ENCODE results near the gene PRRX2. TPM values are rescaled to one million over a fixed set of nuclear protein-coding genes. Genes with fewer than 3 reads are reported as not detected.
A peak's percentile ranks its signal among the peaks of the same experiment; 100 is the strongest.

Gene PRRX2
- total RNA-seq, 1 donor: 27.5 TPM

- Histone ChIP-seq H3K4me3 (ENCODE audit: insufficient read depth, low read length) (no peak overlapping the region), H4K20me1 (ENCODE audit: insufficient read depth, low read length) (no peaks in the 10 kb centered on the region), H3K79me2 (ENCODE audit: insufficient read depth, low read length) (no peaks in the 10 kb centered on the region), H3K9me3 (ENCODE audit: low read depth, low read length) (no peaks in the 10 kb centered on the region), H2AFZ (ENCODE audit: low read length) (no peak overlapping the region), H3K36me3 (ENCODE audit: insufficient read depth, low read length) (peaks cover 6% of the 10 kb centered on the region), H3K27ac (ENCODE audit: low read depth, low read length) (no peak overlapping the region), H3K27me3 (ENCODE audit: insufficient read depth, low read length) (no peaks in the 10 kb centered on the region), H3K4me1 (ENCODE audit: insufficient read depth, low read length) (peaks cover 22% of the 10 kb centered on the region), H3K4me2 (ENCODE audit: insufficient read depth, low read length) (no peak overlapping the region)
- DNase-seq (ENCODE audit: insufficient read length, low spot score, missing footprints): peak; percentile 57
- TF ChIP-seq, protein P1, sequence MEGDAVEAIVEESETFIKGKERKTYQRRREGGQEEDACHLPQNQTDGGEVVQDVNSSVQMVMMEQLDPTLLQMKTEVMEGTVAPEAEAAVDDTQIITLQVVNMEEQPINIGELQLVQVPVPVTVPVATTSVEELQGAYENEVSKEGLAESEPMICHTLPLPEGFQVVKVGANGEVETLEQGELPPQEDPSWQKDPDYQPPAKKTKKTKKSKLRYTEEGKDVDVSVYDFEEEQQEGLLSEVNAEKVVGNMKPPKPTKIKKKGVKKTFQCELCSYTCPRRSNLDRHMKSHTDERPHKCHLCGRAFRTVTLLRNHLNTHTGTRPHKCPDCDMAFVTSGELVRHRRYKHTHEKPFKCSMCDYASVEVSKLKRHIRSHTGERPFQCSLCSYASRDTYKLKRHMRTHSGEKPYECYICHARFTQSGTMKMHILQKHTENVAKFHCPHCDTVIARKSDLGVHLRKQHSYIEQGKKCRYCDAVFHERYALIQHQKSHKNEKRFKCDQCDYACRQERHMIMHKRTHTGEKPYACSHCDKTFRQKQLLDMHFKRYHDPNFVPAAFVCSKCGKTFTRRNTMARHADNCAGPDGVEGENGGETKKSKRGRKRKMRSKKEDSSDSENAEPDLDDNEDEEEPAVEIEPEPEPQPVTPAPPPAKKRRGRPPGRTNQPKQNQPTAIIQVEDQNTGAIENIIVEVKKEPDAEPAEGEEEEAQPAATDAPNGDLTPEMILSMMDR (IDR thresholded peaks at IDR 0.05; ENCODE audit: extremely low read depth, low read depth, low read length): no peak
Measured at GRCh38 chr9:129722913-129723312, 57.5 kb downstream of the PRRX2 start.

- H3K79me2 ChIP-seq (ENCODE audit: insufficient read depth, low read length): no peaks in the 10 kb centered on the region
- no peak overlapping the region for H3K4me3 ChIP-seq (ENCODE audit: insufficient read depth, low read length)
- H2AFZ ChIP-seq (ENCODE audit: low read length): no peak overlapping the region
- DNase-seq (ENCODE audit: insufficient read length, low spot score, missing footprints): peak; percentile 50
- no peaks in the 10 kb centered on the region for H3K27me3 ChIP-seq (ENCODE audit: insufficient read depth, low read length)
- TF ChIP-seq, protein P1 (IDR thresholded peaks at IDR 0.05; ENCODE audit: extremely low read depth, low read depth, low read length): no peak
- H3K4me2 ChIP-seq (ENCODE audit: insufficient read depth, low read length): no peak overlapping the region
- H3K36me3 ChIP-seq (ENCODE audit: insufficient read depth, low read length): peaks cover 6% of the 10 kb centered on the region
- no peaks in the 10 kb centered on the region for H4K20me1 ChIP-seq (ENCODE audit: insufficient read depth, low read length)
- no peaks in the 10 kb centered on the region for H3K9me3 ChIP-seq (ENCODE audit: low read depth, low read length)
- H3K27ac ChIP-seq (ENCODE audit: low read depth, low read length): no peak overlapping the region
- H3K4me1 ChIP-seq (ENCODE audit: insufficient read depth, low read length): peaks cover 22% of the 10 kb centered on the region
Measured at GRCh38 chr9:129724456-129725190, 59.2 kb downstream of the PRRX2 start.

- no peaks in the 10 kb centered on the region for H3K79me2 ChIP-seq (ENCODE audit: insufficient read depth, low read length)
- peaks cover 2% of the 10 kb centered on the region for H3K36me3 ChIP-seq (ENCODE audit: insufficient read depth, low read length)
- peak; percentile 91 for DNase-seq (ENCODE audit: insufficient read length, low spot score, missing footprints)
- H4K20me1 ChIP-seq (ENCODE audit: insufficient read depth, low read length): no peaks in the 10 kb centered on the region
- no peak overlapping the region for H3K4me3 ChIP-seq (ENCODE audit: insufficient read depth, low read length)
- H3K4me2 ChIP-seq (ENCODE audit: insufficient read depth, low read length): peak overlapping the region; percentile 75
- H3K27me3 ChIP-seq (ENCODE audit: insufficient read depth, low read length): no peaks in the 10 kb centered on the region
- no peaks in the 10 kb centered on the region for H3K9me3 ChIP-seq (ENCODE audit: low read depth, low read length)
- H2AFZ ChIP-seq (ENCODE audit: low read length): no peak overlapping the region
- H3K4me1 ChIP-seq (ENCODE audit: insufficient read depth, low read length): peaks cover 22% of the 10 kb centered on the region
- H3K27ac ChIP-seq (ENCODE audit: low read depth, low read length): peak overlapping the region; percentile 46
- TF ChIP-seq, protein P1 (IDR thresholded peaks at IDR 0.05; ENCODE audit: extremely low read depth, low read depth, low read length): no peak
Measured at GRCh38 chr9:129725795-129726251, 60.4 kb downstream of the PRRX2 start.

DNA sequence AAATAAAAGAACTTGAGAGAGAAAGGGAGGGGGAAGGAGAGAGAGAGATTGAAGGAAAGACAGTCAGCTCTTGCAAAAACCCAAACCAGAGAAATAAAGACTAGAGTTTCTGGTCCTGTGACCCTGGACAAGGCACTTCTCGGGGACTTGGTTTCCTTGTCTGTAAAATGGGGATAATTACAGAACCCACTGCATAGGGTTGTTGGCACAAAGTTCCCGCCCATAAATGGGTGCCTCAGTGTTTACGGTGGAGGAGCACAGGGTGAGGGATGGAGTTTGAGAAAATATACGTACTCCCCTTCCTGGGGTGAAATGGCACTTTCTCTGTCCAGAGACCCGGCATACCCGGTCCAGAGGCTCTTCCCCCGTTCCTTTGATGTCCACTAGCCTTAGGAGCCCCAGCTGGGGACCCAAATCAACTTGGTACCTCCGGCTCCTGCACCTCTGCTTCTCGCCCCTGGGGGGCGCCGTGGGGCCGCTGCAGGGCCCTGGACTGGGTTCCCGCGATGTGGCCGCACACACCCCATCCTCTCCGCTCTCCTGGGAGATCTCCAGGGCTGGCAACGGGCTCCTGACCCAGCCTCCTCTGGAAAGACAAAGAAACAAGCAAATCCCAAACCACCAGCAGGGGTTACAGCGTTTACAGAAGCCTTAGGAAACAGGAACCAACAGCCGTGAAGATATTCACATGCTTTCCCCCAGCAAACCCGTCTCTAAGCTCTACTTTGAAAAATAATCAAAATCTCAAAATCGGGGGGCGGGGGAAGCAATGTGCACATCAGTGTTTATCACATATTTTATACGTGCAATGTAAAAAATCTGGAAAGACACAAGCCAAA lies 61.1 kb downstream of the PRRX2 start:
- peak overlapping the region; percentile 63 for H2AFZ ChIP-seq (ENCODE audit: low read length)

More for the DNA sequence above, 61.1 kb downstream of the PRRX2 start:
- peak; percentile 99 for DNase-seq (ENCODE audit: insufficient read length, low spot score, missing footprints)
- Histone ChIP-seq H3K36me3 (ENCODE audit: insufficient read depth, low read length) (no peaks in the 10 kb centered on the region), H3K4me2 (ENCODE audit: insufficient read depth, low read length) (peak overlapping the region; percentile 75), H4K20me1 (ENCODE audit: insufficient read depth, low read length) (no peaks in the 10 kb centered on the region), H3K4me3 (ENCODE audit: insufficient read depth, low read length) (peak overlapping the region; percentile 48), H3K27me3 (ENCODE audit: insufficient read depth, low read length) (no peaks in the 10 kb centered on the region), H3K9me3 (ENCODE audit: low read depth, low read length) (no peaks in the 10 kb centered on the region), H3K79me2 (ENCODE audit: insufficient read depth, low read length) (no peaks in the 10 kb centered on the region), H3K4me1 (ENCODE audit: insufficient read depth, low read length) (peaks cover 22% of the 10 kb centered on the region), H3K27ac (ENCODE audit: low read depth, low read length) (peak overlapping the region; percentile 46)
- TF ChIP-seq, protein P1 (IDR thresholded peaks at IDR 0.05; ENCODE audit: extremely low read depth, low read depth, low read length): peak; percentile 95

Data from osteoblast (primary cell).